Measurements from ENCODE around the gene RNF2. TPM values are rescaled to one million over a fixed set of nuclear protein-coding genes. Genes with fewer than 3 reads are reported as not detected.

The RNF2 gene
- total RNA-seq, 1 experiment from 2014 or later: 75.3 TPM

- no peak overlapping the region for H2BK20ac ChIP-seq (ENCODE audit: low read depth, low read length, poor library complexity, severe bottlenecking)
- no peaks in the 10 kb centered on the region for H3K79me2 ChIP-seq (ENCODE audit: insufficient read depth, low read length)
- no peak overlapping the region for H3T11ph ChIP-seq (ENCODE audit: low read length)
- H3K4me2 ChIP-seq (ENCODE audit: insufficient read depth, insufficient read length, low read length): no peak overlapping the region
- H3K9me3 ChIP-seq (ENCODE audit: control insufficient read depth, low read depth, low read length): no peaks in the 10 kb centered on the region
- H3K23ac ChIP-seq (ENCODE audit: insufficient read length, low read depth, low read length): no peak overlapping the region
- H2BK15ac ChIP-seq (ENCODE audit: low read depth, low read length): no peak overlapping the region
- no peak overlapping the region for H4K5ac ChIP-seq (ENCODE audit: insufficient read length, low read depth, low read length)
- H3K79me1 ChIP-seq (ENCODE audit: insufficient read depth, low read depth, low read length, poor library complexity, severe bottlenecking): no peaks in the 10 kb centered on the region
- H2AFZ ChIP-seq (ENCODE audit: low read length): no peak overlapping the region
- no peak overlapping the region for H2BK12ac ChIP-seq (ENCODE audit: insufficient read length, low read depth, low read length)
- H2BK5ac ChIP-seq (ENCODE audit: insufficient read length, low read length): no peak overlapping the region
- H3K27me3 ChIP-seq (ENCODE audit: insufficient read depth, low read length): no peaks in the 10 kb centered on the region
- Mint-ChIP-seq H3K27ac (no peak overlapping the region; a peak in 1 of 7 replicates), H3K4me3 (no peak overlapping the region), H3K27me3 (ENCODE audit: low read depth) (no peaks in the 10 kb centered on the region; the same call in 1 of the 2 replicates), H3K36me3 (ENCODE audit: insufficient read depth in 1 of 3, low read depth in 3 of 3) (no peaks in the 10 kb centered on the region), H3K9me3 (no peaks in the 10 kb centered on the region), H3K4me1 (peaks cover 3% of the 10 kb centered on the region in 2 experiments; a peak in 1 of 4 replicates)
- no peak overlapping the region for H3K14ac ChIP-seq (ENCODE audit: insufficient read depth, low read length)
- no peak overlapping the region for H4K8ac ChIP-seq (replicated peaks; ENCODE audit: insufficient read length, low read depth, low read length)
- no peak overlapping the region for H2BK120ac ChIP-seq (ENCODE audit: low read depth, low read length, poor library complexity, severe bottlenecking)
- no peaks in the 10 kb centered on the region for H3K23me2 ChIP-seq (ENCODE audit: insufficient read length, low read depth, low read length, poor library complexity, severe bottlenecking)
- no peak overlapping the region for H3K56ac ChIP-seq (ENCODE audit: insufficient read length, low read depth, low read length)
- no peak overlapping the region for H2AK5ac ChIP-seq (ENCODE audit: insufficient read length, low read length)
- H3K4me1 ChIP-seq (ENCODE audit: insufficient read depth, low read length): no peaks in the 10 kb centered on the region
- DNase-seq: no peak
- no peak overlapping the region for H3K18ac ChIP-seq (ENCODE audit: insufficient read length, low read depth, low read length)
- no peaks in the 10 kb centered on the region for H4K20me1 ChIP-seq (ENCODE audit: control insufficient read depth, insufficient read depth, insufficient read length)
- TF ChIP-seq CTCF (conservative IDR thresholded peaks at IDR 0.05): no peak
- no peak overlapping the region for H4K91ac ChIP-seq (ENCODE audit: insufficient read length, low read depth, low read length)
- H3K9ac ChIP-seq (ENCODE audit: extremely low read depth, insufficient read length, low read length): no peak overlapping the region
- H3K27ac ChIP-seq (ENCODE audit: insufficient read length, low read depth, low read length): no peak overlapping the region
- H3K4ac ChIP-seq (ENCODE audit: low read depth, low read length): no peak overlapping the region
These were observed 35.0 kb upstream of the RNF2 start for GRCh38 chr1:185010361-185010760.
